ENCODE results near the gene PRSS12.

GRCh38 chr4:118254368-118254767 lies 98.4 kb downstream of the PRSS12 start:
- TF ChIP-seq EZH2 (IDR thresholded peaks at IDR 0.05; ENCODE audit: borderline replicate concordance, low read length) (no peak), CTCF (conservative IDR thresholded peaks at IDR 0.05 in 1 of 2, IDR thresholded peaks at IDR 0.05 in 1 of 2; ENCODE audit: extremely low read depth in 1 of 2, insufficient read depth in 1 of 2, low read depth in 1 of 2, low read length in 2 of 2) (no peak)
